ENCODE data around the gene MEMO1.
"Not testable (repeated sequence)": the region's sequence is repeated elsewhere in the genome, so short reads cannot be mapped to it uniquely, and the experiment has no call there.

MEMO1 gene

DNA sequence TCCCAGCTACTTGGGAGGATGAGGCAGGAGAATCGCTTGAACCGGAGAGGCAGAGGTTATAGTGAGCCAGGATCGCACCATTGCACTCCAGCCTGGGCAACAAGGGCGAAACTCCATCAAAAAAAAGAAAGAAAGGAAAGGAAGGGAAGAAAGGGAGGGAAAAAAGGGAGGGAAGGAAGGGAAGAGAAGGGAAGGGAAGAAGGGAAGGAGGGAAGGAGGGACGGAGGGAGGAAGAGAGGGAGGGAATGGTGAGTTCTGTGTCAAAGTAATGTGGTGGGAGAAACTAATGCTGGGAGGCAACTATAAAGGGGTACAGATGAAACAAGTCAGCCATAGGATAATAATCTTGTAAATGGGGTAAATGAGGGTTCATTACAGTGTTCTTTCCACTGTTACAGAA, 45.7 kb downstream of the MEMO1 start:
- no peak for TF ChIP-seq CTCF (IDR thresholded peaks at IDR 0.05; ENCODE audit: low read depth, low read length, missing control alignments)
- H3K4me3 ChIP-seq (ENCODE audit: low read depth, low read length), result no peak overlapping the region
- no peak for DNase-seq (ENCODE audit: low read depth)

- DNase-seq (ENCODE audit: low read depth), result no peak
- TF ChIP-seq CTCF (IDR thresholded peaks at IDR 0.05; ENCODE audit: low read depth, low read length, missing control alignments), result no peak
- no peak overlapping the region for H3K4me3 ChIP-seq (ENCODE audit: low read depth, low read length)
Measured at GRCh38 chr2:31962757-31963361, 47.9 kb downstream of the MEMO1 start.

GRCh38 chr2:31958140-31958717, 52.6 kb downstream of the MEMO1 start:
- no peak for DNase-seq (ENCODE audit: low read depth)
- H3K4me3 ChIP-seq (ENCODE audit: low read depth, low read length), result no peak overlapping the region
- TF ChIP-seq CTCF (IDR thresholded peaks at IDR 0.05; ENCODE audit: low read depth, low read length, missing control alignments), result no peak

DNA sequence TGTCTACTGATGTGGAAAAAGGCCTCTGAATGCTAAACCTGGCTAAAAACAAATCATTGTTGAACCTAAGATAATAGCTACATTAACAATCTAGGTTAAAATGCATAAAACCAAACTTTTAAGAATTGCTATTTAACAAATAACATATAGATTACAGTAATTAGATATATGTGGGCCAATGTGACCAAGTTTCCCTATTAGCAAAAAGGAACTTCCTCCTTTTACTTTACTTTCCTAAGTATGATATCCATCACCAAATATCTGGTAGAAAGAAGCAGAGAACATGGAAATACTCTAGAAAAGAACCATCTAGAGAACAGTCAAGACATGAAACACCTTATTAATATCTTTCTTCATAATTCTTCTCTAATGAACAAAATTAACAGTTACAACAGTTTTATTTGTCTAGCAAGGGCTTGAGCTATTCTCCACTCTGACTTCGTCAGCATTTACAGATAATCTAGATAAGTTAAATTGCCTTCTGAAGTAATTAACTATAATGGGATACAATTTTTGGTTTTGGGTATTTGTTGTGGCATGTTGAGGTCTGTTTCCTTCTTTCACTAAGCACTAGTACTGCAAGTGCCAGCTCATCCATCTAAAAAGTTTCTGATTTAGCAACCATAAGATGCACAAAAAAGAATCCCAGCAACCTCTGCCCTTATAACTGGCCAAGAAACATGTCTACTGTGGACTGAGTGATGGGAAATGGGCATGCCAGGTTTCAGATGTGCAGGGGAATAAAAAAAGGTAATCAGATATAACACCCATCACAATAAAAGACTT, 53.3 kb downstream of the MEMO1 start:
- DNase-seq (ENCODE audit: low read depth), result no peak
- H3K4me3 ChIP-seq (ENCODE audit: low read depth, low read length), result no peak overlapping the region
- no peak for TF ChIP-seq CTCF (IDR thresholded peaks at IDR 0.05; ENCODE audit: low read depth, low read length, missing control alignments)

DNA sequence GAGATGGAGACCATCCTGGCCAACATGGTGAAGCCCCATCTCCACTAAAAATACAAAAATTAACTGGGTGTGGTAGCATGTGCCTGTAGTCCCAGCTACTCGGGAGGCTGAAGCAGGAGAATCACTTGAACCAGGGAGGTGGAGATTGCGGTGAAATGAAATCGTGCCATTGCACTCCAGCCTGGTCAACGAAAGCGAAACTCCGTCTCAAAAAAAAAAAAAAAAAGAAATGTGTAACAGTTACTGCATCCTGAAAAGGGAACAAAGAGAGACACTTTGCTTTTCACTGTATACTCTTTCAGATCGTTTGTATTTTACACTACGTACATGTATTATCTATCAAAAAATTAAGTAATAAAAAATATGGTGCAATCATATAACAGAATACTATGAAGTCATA, 53.9 kb downstream of the MEMO1 start:
- not testable (repeated sequence) for H3K4me3 ChIP-seq (ENCODE audit: low read depth, low read length); DNase-seq (ENCODE audit: low read depth)

DNA sequence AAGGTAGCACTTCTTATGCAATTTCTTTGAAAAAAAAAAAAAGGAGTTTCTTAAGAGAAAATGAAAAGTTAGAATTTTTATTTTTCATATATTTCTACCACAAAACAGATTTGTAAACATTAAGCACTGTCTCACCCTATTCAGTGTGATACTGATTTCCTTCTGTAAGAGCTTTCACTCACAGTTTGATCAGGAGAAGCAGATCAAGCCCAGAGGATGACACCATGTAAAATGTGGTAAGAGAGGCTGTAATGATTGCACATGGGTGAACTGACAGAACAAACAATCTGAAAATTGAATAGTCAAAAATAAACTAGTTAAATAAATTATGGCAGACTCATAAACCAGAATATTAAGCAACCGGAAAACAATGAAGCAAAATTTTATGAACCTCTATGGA, 54.5 kb downstream of the MEMO1 start:
- no peak overlapping the region for H3K4me3 ChIP-seq (ENCODE audit: low read depth, low read length)
- DNase-seq (ENCODE audit: low read depth), result no peak
- no peak for TF ChIP-seq CTCF (IDR thresholded peaks at IDR 0.05; ENCODE audit: low read depth, low read length, missing control alignments)

GRCh38 chr2:31953095-31953494, 57.7 kb downstream of the MEMO1 start:
- not testable (repeated sequence) for DNase-seq (ENCODE audit: low read depth); H3K4me3 ChIP-seq (ENCODE audit: low read depth, low read length)

Measured in GM12864 (cell line).